Hematopoietic multipotent progenitor cell treated with erythropoietin and hydrocortisone succinate and interleukin-3 and kit ligand, for 4 days (in vitro differentiated cells): ENCODE results near the gene TSHZ2.
"Not testable (repeated sequence)": the region's sequence is repeated elsewhere in the genome, so short reads cannot be mapped to it uniquely, and the experiment has no call there.

ENCODE experiments used
- DNase-seq: peaks from one replicate; pipeline ENCODE4 v3.0.0-alpha.2; 2015

TSHZ2 gene

DNA sequence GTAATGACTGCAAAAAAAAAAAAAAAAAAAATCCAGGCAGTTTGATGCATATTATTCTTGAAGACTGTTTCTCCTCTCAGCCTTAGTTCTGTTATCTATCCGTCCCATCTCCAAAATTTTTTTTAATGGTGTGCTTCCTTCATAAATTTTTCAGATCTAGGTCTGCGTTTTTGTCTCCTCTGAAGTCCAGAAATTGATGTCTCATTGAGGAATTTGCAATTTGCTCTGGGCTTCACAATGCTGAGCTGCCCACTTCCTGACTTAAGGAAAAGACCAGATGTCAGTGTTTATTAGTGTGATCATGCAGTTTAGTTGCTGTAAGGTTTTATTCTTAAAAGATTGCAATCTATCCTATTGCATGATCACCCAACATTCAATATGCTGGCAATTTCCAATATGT lies 323.9 kb downstream of the TSHZ2 start:
- DNase-seq, result no peak

DNA sequence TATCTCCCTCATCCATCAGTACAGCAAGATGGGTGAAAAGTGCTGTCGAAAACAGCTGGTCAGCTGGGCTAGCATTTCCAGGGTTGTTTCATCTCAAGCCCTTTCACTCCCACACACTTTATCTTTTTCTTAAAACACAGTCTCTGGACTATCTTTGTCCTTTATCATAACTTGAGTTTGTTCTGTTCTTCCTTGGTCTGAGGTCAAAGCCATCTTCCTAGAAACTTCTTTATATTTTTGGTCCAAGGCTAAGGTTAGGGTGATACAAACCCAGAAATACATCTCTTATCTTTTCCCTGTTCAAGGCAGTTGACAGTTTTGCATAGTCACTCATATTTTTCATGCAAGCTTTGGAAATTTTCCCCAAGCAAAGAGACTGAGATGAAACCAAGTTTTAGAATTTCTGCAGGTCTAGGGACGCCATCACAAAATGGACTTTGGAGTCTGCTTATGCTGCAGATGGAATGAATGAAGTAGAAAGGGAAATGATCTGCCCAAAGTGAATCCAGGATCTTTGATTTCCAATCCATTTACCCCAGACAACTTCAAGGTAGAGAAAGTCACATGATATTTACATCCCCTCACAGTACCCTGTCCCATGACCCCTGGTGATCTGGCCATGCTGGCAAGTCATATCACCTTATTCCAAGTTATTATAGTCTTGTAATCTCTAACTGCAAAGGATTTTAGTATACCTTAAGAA lies 324.4 kb downstream of the TSHZ2 start:
- DNase-seq, result no peak

DNA sequence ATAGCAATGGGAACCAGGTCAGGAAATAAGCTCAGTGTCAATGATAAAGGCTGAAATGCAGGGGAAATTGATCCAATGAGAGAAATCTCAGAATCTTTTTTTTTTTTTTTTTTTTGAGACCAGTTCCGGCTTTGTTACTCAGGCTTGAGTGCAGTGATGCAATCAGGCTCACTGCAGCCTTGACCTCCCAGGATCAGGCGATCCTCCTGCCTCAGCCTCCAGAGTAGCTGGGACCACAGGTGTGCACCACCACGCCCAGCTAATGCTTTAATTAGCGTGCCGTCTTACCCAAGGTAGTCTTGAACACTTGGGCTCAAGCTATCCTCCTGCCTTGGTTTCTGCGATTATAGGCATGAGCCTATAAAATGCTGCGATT lies 325.0 kb downstream of the TSHZ2 start:
- DNase-seq, result no peak

DNA sequence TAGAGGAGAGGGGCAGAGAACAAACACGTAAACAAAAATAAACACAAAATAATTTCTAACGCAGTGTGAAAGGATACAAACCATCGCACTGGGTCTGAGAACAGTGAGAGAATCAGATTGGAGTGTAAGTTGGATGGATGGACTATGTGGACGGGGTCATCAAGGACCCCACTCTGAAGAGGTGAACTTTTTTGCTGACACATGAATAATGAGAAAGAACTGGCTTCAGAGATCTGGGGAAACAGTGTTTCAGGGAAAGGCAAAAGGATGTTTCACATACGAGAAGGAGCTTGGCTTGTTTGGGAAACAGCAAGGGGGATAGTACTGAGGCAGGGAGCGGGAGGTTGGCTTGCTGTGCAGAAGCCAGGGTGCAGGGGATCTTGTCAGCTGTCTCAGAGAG lies 326.1 kb downstream of the TSHZ2 start:
- no peak for DNase-seq

DNA sequence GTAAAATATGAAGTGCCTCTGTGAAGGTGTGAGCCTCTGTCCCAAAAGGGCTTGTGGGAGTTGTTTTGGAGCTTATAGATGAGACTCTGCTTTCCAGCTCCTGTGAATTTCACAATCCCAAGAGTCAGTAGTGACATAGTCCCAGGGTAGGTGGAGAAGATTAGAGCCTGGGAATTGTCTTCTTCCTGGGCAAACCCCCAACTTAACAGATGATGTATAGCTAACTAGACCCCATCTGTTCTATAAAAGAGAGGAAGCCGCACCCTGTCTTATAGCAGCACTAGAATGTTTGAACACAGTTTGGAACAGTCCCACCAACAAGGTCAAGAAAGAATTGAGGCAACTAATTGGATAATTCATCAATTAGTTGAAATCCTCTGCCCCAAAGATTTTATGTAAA lies 326.8 kb downstream of the TSHZ2 start:
- DNase-seq, result no peak

DNA sequence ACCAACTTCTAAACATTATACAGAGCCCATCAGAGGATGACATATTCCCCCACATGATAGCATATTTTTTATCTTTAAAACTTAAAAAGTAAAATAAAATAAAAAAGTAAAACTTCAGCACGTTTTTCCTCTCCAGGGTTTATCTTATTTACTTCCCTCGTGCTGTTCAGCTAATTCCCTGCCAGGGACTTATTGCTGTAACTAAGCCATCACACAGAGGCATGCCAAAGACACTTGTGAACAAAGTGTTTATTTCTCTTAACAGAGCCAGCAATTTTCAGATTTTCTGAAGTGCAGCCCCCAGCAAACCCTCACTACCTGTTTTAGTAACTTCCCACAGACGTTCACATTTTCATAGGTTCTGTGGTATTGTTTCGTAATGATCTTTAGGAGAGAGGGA lies 327.7 kb downstream of the TSHZ2 start:
- DNase-seq, result no peak

DNA sequence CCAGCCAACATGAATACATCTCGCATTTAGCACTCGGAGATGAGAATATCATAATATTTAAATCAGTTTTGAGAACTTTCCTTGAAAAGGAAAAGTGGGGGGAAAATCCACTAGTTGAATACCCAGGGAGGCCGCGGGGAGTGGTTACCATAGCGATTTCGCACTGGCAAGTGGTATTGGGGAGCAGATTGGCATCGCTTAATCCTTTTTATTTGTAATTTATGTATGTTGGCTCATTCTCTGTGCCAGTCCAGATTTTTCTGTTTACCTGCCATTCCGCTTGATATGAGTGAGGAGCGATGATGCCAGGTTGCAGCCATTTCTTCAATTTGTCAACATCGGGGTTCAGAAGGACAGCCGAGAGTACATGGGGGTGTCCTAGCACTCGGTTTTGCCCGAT lies 329.7 kb downstream of the TSHZ2 start:
- no peak for DNase-seq

DNA sequence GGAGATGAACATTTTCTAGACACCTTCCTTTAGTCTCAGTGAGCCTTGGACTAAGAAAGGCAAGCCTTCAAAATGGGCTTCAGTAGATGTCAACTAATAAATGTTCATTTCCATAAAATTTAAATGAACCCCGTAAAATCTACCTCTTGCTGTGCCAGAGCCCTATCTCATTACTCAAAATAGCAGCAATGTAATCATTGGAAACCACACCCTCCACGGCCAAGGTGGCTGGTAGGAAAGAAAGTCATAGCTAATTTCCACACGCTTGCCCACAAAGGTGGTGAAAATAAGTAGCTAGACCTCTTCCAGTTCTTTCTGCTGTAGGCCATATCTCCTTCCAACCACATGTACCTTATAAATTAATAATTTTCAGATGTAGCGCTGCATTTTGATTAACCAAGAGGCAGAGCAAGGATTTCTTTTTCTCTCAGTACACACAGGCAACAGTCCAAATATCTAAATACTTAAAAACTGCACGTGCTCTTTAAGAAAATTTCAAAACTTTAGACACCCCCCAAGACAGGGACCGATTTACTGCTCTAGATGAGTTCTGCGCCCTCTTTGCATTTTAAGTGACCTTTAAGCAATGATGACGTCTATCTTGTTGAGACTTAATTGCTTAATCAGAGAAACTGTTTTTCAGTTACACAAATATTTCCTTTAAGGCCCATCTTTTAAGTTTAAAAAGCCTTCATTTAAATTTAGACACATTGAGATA lies 330.7 kb downstream of the TSHZ2 start:
- DNase-seq, result no peak

DNA sequence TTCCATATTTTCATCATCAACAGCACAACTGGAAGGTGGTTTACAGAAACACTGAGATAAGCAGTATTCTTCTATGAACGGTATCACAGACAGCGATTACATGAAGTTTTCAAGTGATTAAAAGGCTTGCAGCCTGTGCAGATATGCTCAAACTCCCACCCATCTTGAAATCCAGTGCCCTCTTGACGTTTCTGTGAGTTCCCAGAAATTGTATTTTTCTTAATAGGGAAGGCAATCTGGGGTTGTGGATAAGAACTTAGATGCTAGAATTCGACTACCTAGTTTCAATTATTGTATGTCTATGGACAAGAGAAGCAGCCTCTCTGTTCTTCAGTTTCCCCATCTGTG lies 331.2 kb downstream of the TSHZ2 start:
- no peak for DNase-seq

DNA sequence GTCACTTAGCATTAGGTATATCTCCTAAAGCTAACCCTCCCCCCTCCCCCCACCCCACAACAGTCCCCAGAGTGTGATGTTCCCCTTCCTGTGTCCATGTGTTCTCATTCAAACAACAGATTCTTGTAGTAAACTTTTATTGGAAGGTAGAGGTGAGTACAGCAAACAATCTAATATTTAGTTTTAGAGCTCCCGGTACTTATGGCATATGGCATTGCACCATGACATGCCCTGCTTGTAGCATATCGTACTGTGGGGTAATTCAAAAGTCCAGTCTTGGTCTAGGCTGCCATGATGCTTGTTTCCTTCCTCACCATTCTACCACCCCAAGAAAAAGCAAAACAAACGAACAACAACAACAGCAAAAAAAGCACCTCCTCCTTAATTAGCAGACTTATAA lies 332.0 kb downstream of the TSHZ2 start:
- no peak for DNase-seq

DNA sequence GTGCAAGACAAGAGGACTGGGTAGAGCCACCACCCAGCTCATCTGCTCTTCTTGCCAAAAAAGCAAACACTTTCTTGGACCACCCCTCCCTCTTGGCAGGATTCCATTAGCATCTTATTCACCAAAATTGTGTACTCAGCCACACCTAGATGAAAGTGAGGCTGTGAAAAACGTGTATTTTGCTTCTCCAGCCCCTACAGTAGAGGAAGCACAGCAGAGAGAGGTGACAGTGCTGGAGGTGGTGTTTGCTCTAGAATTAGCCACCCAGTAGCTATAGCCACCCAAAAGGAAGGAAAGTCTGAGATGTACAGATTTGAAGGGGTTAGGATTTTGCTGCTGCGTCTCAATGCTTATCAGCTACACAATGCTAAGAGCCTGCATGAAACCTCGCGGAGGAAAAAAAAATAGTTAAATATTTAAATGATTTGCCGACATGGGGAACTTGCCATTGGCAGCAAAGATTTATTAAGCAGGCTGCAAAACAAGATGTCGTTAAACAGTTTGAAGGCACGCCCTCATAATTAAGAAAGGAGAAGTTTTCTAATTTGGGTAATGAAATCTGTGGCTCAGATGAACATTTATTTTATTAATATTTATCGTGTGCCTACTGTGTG lies 334.1 kb downstream of the TSHZ2 start:
- no peak for DNase-seq

DNA sequence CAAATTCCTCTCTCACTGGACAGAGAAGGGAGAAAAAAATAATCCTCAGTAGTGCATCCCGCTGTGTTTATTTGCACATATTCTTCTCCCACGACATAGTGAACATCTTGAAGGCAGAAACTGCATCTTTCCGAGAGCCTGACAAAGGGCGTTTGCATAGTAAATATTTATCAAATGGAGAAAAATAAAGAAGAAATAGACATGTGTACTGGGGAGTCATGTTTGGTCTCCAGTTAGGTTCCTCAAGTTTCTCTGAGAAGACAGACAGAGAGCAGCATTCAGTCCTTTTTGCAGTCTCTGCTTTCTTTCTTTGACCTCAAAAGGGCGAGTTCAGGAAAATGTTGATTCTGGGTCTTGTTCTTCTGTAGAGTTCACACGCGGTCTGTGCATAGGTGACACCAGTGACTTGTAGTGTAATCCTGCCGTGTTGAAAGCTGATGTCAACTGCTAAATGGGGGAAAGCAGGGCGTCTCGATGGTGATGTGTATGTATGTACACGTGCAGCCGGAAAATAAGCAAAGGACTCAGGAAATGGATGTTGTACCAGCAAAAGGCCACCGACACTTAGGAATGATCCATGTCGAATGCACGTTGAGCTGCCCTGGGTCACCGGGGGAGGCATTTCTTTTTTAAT lies 335.9 kb downstream of the TSHZ2 start:
- DNase-seq, result no peak

DNA sequence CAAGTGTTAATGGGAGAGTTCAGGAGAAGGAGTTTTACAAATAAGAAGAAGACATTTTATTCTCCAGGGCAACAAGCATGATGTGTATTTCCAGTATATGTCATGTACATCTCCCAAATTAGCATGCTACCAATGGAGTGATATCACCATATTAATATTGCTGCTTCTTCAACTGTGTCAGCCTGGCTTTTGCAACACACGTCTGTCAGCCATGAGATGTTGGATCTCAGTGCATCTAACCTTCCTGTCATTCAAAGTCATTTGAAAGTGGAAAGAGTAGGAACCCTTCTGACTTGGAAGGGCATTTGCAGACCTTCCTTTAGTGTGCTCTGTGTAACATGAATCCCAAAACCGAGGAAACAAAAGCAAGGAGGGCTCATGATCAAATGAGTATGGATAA lies 337.4 kb downstream of the TSHZ2 start:
- no peak for DNase-seq

DNA sequence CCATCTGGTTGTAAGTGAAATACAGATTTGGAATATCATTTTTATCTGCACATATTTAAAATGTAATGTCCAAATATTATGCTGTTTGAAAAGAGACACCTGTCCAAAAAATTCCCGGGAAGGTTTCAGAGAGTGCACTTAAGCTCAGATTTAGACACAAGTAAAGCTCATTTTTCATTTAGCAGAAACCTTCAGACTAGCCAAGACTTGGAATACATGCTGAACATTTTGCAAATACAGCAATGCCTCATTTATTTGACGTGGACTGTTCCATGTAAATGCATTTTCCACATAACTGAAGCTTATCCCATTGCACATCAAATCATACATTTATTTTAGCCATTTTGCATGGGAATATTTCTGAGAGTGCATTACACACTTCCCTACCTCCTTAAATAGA lies 340.8 kb downstream of the TSHZ2 start:
- DNase-seq, result no peak

DNA sequence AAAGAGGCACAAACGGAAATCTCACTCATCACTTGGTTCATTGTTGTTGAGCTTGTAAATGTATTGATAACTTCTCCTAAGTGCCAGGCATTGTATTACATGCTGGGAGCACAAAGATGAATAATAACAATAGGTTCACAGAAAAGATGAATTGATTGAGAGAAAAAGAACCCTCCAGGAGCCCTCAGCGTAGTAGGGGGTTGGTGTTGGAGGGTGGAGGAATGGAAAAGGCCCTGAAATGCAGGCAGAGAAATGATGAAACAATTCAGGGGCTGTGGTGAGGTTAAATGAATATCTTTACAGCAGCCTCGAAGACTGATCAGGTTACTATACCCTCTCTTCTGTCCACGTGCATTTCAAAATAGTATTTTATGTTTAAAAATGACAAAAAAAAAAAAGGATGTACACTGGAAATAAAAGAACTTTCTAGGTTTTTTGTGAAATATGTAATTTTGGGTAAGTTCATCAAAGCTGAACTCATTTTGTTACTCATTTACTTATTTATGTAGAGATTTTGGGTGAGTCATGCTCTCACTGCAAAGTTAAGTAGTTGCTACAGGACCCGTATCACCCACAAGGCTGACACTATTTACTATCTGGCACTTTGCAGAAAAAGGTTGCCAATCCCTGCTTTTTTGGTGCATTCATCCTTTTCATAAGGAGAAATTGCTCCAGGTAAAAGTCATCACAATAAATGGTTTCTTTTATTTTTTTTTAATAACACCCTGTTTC lies 344.2 kb downstream of the TSHZ2 start:
- no peak for DNase-seq

DNA sequence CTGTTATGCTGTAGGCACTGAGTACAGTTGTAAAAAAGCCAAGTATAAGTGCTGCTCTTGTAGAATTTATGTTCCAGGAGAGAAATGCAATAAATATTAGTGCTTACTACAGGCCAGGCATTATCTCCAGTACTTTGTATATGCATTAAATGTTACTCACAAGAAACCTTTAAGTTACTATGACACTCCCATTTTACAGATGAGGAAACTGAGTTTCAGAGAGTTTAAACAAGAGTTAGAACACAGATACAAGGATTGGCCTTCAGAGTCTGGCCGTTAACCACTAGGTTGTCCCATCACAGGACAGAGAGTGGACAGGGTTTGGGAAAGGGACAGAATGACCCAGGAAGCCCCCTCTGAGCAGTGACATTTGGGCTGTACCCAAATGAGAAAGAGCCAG lies 347.0 kb downstream of the TSHZ2 start:
- no peak for DNase-seq

DNA sequence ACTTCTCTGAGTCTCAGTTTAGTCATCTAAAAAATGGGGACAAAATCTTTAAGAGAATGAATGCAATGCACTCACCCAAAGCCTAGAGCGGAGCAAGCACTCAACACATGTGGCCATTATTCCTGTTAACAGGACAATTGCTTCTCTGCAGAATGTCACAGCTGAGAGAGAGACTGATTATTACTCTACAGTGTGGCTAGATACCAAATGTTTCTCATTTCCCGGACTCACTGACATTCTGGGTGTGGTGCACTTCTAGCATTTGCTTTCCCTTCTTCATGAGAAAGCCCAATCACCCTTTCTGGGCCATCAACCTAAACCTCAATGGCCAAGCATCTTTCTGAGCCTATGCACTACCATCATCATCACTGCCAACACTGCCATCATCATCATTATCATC lies 347.6 kb downstream of the TSHZ2 start:
- DNase-seq, result no peak

DNA sequence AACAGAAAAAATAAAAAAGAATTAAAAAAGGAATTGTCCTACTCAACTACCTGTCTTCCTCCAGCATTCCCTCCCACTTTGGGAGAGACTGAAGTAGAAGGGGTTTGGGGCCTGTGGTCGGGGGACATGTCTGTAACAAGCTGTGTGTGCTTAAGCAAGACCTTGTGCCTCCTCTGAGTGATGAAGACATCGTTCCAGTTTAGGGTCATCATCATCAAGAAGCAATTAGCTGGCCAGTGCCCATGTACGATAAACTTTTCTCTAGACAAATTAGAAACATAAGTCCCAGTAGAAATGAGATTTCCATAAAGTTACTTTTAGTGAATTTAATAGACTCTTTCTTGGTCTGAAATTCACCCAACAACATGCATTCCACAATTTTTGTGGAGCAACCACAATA lies 348.5 kb downstream of the TSHZ2 start:
- no peak for DNase-seq

DNA sequence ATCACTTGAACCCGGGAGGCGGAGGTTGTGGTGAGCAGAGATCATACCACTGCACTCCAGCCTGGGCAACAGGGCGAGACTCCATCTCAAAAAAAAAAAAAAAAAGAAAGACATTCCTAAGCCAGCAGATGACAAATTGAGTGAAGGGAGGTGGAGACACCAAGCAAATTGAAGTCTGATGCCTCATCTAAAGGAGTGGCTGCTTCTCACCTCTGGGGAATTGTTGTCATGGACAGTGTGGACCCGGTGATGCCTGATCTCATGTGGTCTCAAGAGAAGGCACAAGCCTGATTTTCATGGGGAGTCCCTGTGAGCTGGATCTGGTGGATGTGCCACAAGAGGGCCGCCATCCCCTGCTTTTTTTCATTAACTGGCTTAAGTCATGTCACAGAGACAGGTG lies 349.4 kb downstream of the TSHZ2 start:
- no peak for DNase-seq

DNA sequence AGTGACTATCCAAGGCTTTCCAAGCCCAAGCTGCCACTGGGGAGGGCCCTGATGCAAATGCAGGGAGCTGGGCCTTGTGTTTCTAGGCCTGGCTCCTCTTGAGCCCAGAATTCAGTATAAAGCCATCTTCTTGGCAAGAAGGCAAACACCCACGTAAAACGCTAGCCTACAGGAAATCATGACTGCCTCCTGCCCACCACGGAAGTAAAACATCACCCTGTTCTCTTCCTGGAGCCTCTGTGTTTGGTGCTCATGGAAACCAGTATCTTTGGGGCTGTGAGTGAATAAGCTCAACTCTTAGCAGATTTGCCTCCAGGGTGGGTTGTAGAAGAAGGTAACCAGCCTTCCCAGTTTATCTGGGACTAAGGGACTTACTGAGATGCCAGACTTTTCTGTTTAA lies 350.5 kb downstream of the TSHZ2 start:
- DNase-seq, result no peak

DNA sequence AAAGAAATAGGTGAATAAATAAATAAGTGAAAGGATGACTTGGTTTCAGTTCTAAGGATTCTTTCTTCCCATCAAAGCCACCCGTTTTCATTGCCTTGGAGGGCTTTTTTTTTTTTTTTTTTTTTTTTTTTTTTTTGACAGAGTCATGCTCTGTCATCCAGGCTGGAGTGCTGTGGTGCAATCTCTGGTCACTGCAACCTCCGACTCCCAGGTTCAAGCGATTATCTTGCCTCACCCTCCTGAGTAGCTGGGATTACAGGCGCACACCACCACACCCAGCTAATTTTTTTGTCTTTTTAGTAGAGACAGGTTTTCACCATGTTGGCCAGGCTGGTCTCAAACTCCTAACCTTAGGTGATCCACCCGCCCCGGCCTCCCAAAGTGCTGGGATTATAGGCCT lies 351.3 kb downstream of the TSHZ2 start:
- not testable (repeated sequence) for DNase-seq

DNA sequence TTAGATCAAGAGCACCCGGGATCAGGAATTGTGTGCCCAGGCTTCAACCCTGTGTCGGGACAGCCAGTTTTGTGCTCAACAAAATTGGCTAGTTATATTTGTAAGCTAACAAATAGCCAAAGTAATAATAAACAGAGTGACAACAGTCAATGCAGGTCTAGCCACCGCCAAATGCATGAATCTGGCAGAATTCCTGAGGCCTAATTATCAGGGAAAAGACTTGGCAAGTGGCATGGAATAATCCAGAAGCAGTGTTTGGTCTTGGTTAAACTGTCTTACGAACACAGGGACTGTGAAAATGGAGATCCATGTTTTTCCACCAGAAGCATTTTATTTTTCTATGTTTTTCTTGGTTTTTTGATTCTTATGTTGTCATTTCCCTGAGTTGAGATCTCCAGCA lies 352.7 kb downstream of the TSHZ2 start:
- no peak for DNase-seq

DNA sequence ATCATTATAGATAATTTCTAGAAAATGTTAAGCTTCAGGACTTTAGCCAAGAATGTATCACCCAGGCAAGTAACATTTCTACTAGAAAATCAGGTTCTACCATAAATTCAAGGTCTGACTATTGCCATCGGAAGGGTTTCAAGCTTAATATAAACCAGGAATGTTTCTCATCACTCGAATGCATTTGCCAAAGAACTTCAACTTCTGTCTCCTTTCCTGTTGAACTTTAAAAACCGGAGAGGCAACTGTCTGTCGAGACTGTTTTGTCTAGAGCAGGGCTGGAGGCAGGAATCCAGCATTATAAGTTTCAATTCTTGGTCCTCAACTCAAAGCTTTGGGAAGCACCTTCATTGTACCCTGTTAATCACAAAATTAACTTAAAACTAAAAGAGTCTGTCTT lies 356.8 kb downstream of the TSHZ2 start:
- DNase-seq, result no peak

DNA sequence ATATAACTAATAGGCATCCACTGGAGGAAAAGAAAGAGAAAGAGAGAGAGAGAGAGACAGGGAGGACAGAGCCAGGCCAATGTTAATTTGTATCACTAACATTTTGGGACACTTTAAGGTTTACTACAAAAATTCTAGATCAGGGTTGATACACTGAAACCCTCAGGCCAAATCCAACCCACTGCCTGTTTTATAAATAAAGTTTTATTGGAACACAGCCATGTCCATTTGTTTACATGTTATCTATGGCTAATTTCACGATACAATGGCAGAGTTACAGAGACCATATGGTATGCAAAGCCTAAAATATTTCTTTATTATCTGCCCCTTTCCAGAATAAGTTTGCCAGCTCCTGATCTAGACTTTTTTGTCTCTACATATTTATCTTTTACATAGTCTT lies 357.6 kb downstream of the TSHZ2 start:
- no peak for DNase-seq
